Measurements from ENCODE around the gene HCFC1.

The HCFC1 gene

GRCh38 chrX:153937056-153937455, 34.6 kb downstream of the HCFC1 start:
- DNase-seq, result no peak

GRCh38 chrX:153935326-153935851, 36.2 kb downstream of the HCFC1 start:
- DNase-seq, result no peak

- DNase-seq, result peak; percentile 72
These were observed 36.8 kb downstream of the HCFC1 start, which contains the start of gene NAA10 for GRCh38 chrX:153934762-153935325. NAA10 (minus strand) TSS chrX:153935037; CDS start chrX:153934904, 133 bp downstream.

GRCh38 chrX:153934148-153934761, 37.4 kb downstream of the HCFC1 start:
- no peak for DNase-seq

- no peak for DNase-seq
These were observed 37.9 kb downstream of the HCFC1 start for GRCh38 chrX:153933748-153934147.

- DNase-seq, result no peak
These were observed 39.2 kb downstream of the HCFC1 start for GRCh38 chrX:153932220-153932915.

- no peak for DNase-seq
These were observed 39.9 kb downstream of the HCFC1 start for GRCh38 chrX:153931748-153932147.

- DNase-seq, result no peak
These were observed 40.5 kb downstream of the HCFC1 start for GRCh38 chrX:153931151-153931550.

GRCh38 chrX:153930011-153930910, 41.4 kb downstream of the HCFC1 start:
- no peak for DNase-seq

GRCh38 chrX:153929576-153929975, 42.0 kb downstream of the HCFC1 start:
- no peak for DNase-seq

GRCh38 chrX:153928846-153929245, 42.8 kb downstream of the HCFC1 start:
- DNase-seq, result no peak

GRCh38 chrX:153927922-153928760, 43.5 kb downstream of the HCFC1 start:
- peak; percentile 97 for DNase-seq

GRCh38 chrX:153927672-153927921, 44.0 kb downstream of the HCFC1 start:
- no peak for DNase-seq

- DNase-seq, result peak; percentile 34
These were observed 44.6 kb downstream of the HCFC1 start for GRCh38 chrX:153926858-153927671.

- no peak for DNase-seq
These were observed 45.1 kb downstream of the HCFC1 start for GRCh38 chrX:153926552-153926857.

- no peak for DNase-seq
These were observed 45.7 kb downstream of the HCFC1 start, which contains the start of gene ARHGAP4 for GRCh38 chrX:153925739-153926551. ARHGAP4 (minus strand) TSS chrX:153926264; CDS start chrX:153926202, 62 bp downstream.

- DNase-seq, result no peak
These were observed 46.3 kb downstream of the HCFC1 start for GRCh38 chrX:153925387-153925738.

- DNase-seq, result peak; percentile 61
These were observed 47.3 kb downstream of the HCFC1 start for GRCh38 chrX:153924149-153924861.

GRCh38 chrX:153922932-153923857, 48.4 kb downstream of the HCFC1 start:
- DNase-seq, result peak; percentile 54

Data from NCI-H1092 (cell line).